ENCODE results near the gene NSD2.

DNA sequence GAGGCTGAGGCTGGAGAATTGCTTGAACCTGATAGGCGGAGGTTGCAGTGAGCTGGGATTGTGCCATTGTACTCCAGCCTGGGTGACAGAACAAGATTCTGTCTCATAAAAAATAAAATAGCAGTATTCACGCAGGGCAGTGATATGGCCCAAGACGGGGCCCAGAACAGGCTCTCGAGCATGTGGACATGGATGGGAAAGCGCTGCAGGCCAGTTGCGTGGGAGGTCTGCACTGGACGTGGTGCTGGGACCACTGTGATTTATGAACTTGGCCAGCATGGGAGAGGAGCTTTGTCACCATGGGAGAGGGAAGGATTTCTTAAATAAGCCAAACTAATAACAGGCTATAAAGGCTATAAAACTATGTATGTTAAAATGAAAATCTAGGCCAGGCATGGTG is 51.6 kb downstream of the NSD2 start:
- TF ChIP-seq, protein P1, sequence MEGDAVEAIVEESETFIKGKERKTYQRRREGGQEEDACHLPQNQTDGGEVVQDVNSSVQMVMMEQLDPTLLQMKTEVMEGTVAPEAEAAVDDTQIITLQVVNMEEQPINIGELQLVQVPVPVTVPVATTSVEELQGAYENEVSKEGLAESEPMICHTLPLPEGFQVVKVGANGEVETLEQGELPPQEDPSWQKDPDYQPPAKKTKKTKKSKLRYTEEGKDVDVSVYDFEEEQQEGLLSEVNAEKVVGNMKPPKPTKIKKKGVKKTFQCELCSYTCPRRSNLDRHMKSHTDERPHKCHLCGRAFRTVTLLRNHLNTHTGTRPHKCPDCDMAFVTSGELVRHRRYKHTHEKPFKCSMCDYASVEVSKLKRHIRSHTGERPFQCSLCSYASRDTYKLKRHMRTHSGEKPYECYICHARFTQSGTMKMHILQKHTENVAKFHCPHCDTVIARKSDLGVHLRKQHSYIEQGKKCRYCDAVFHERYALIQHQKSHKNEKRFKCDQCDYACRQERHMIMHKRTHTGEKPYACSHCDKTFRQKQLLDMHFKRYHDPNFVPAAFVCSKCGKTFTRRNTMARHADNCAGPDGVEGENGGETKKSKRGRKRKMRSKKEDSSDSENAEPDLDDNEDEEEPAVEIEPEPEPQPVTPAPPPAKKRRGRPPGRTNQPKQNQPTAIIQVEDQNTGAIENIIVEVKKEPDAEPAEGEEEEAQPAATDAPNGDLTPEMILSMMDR (IDR thresholded peaks at IDR 0.05), result no peak
- no peak for TF ChIP-seq POLR2A (IDR thresholded peaks at IDR 0.05)

Data from testis (tissue), 2 donors.